ENCODE results near the gene CDK2.

Gene CDK2

DNA sequence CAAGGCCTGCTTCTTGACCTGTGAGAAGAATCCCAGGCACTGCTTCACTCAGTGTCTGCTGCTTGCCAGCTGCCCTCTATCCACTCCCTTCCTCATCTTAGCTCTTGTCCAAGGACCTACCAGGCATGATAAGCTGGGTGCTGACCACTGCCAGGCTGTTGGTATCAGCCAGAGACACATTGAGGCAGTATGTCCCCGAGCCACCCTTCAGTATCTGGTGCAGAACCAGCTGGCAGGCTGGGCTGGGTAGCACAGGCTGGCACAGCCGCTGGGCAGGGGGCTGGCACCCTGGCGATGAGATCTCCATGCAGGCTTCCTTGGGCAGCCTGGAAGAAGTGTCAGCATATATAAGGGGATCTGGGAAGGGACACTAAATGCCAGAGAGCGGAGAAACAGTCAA is 11.3 kb upstream of the CDK2 start:
- peaks cover 39% of the 10 kb centered on the region for H3K36me3 Mint-ChIP-seq (ENCODE audit: insufficient read depth)
- DNase-seq (no peak), ATAC-seq (replicated peaks) (no peak)
- H3K4me1 Mint-ChIP-seq (ENCODE audit: low read depth in 2 of 2): peaks cover 8 to 10% of the 10 kb centered on the region in 2 donors
- H3K27ac Mint-ChIP-seq: peak overlapping the region; percentile 45 to 69
- H3K27me3 Mint-ChIP-seq: no peaks in the 10 kb centered on the region
- no peaks in the 10 kb centered on the region for H3K9me3 Mint-ChIP-seq
- no peak overlapping the region for H3K4me3 Mint-ChIP-seq

DNA sequence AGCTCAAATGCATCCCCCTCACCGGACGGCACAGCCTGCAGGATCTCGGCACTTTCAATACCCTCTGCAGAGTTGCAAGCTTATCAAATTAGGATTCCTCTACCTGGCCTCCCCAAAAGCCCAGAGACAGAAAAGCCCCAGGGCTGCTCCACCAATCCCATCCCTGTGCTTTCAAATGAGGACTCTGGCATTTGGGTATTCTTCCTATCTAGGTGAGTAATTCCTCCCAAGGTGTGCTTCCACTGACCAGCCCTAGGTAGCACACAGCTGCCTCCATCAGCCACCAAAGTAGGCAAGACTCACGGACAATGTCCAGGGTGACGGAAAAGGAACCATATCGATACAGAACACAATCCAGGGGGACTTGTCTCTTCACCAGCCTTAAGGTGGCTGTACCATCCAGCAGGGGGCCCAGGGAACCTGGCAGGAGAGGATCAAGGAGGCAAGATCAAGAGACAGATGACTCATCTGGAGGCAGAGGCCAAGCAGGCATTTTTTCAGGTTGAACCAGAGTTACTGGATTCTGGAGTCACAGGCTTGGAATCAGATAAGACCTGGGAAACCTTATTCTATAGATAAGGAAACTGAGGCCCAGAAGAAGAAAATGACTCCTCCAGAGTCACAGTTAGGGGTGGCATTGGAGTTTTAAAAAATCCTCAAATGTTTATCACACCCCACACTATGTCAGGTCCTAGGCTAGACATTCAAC is 10.7 kb upstream of the CDK2 start:
- peaks cover 39% of the 10 kb centered on the region for H3K36me3 Mint-ChIP-seq (ENCODE audit: insufficient read depth)
- peaks cover 8 to 10% of the 10 kb centered on the region in 2 donors for H3K4me1 Mint-ChIP-seq (ENCODE audit: low read depth in 2 of 2)
- H3K9me3 Mint-ChIP-seq: no peaks in the 10 kb centered on the region
- no peaks in the 10 kb centered on the region for H3K27me3 Mint-ChIP-seq
- DNase-seq (no peak), ATAC-seq (replicated peaks) (peak; percentile 64)
- peak overlapping the region; percentile 45 to 69 for H3K27ac Mint-ChIP-seq
- no peak overlapping the region for H3K4me3 Mint-ChIP-seq

DNA sequence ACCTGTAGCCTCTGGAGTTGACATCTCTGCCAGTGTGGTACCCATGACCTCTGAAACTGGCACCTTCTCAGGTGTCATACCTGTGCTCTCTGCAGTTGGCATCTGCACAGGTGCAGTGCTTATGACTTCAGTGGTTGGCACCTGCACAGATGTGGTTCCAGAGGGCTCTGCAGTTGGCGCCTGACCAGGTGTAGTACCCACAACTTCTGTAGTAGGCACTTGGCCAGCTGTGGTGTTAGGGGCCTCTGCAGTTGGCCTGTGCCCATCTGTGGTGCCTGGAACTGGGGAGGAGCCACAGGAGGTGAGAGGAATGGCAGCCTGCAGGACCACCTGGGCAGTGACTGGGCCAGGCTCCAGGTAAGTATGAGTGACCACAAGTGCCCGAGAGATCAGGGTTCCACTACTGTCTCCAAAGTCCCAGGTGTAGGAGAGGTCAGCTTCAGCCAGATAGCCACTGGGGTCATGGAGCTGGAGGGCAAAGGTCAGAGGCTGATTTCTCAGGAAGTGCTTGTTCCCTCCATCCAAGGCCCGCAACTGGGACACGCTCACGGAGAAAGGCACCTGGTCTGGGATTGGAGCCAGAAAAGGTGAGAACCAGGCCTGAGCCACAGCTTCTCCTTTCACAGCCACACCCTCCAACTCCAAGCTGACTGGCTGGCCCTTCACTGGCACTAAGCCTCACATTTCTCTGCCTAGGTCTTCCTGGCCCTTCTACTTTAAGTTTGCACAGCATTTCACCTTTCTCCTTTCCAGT is 9.3 kb upstream of the CDK2 start:
- Mint-ChIP-seq H3K4me1 (ENCODE audit: low read depth in 2 of 2) (peaks cover 8 to 10% of the 10 kb centered on the region in 2 donors), H3K36me3 (ENCODE audit: insufficient read depth) (peaks cover 27% of the 10 kb centered on the region), H3K27me3 (no peaks in the 10 kb centered on the region), H3K4me3 (no peak overlapping the region), H3K9me3 (no peaks in the 10 kb centered on the region), H3K27ac (peak overlapping the region; percentile 7 to 82)
- ATAC-seq (replicated peaks) (no peak), DNase-seq (no peak)

DNA sequence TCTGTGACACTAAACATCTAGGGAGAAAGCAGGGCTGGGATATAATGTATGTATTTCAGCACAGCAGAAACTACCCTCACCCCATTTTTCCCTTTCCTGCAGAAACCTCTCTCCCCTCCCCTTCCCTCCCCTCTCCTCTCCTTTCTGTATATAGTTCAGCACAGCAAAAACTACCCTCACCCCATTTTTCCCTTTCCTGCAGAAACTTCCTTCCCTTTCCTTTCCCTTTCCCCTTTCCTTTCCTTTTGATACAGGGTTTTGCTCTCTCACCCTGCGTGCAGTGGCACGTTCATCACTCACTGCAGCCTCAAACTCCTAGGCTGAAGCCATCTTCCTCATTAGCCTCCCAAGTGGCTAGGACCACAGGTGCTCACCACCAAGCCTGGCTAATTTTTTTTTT is 2.9 kb upstream of the CDK2 start:
- no peak overlapping the region for H3K27ac Mint-ChIP-seq
- no peak overlapping the region for H3K4me3 Mint-ChIP-seq
- ATAC-seq (replicated peaks): no peak
- no peaks in the 10 kb centered on the region for H3K36me3 Mint-ChIP-seq (ENCODE audit: insufficient read depth)
- H3K27me3 Mint-ChIP-seq: no peaks in the 10 kb centered on the region
- peaks cover 27 to 28% of the 10 kb centered on the region in 2 donors for H3K4me1 Mint-ChIP-seq (ENCODE audit: low read depth in 2 of 2)
- DNase-seq: no peak
- no peaks in the 10 kb centered on the region for H3K9me3 Mint-ChIP-seq

DNA sequence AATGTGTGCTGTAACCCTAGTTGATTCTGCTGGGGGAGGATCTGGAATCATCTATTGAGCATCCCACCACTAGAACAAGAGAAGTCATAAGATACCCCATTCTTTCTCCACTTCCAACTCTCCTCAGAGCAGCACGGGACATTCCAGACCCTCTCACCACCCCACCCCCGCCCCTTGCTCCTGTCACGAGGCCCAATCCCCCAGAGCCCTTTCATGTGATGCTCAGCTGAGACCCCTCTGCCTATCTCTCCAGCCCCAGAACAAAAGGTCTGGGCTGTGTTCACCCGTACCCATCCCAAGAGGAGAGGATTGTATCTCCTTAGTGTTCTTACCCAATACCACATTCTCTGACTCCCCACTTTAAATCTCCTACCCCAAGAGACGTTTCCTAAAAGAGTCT is 1.4 kb upstream of the CDK2 start:
- DNase-seq (no peak), ATAC-seq (replicated peaks) (no peak)
- Mint-ChIP-seq H3K27me3 (no peaks in the 10 kb centered on the region), H3K36me3 (ENCODE audit: insufficient read depth) (no peaks in the 10 kb centered on the region), H3K4me1 (ENCODE audit: low read depth in 2 of 2) (peaks cover 27 to 28% of the 10 kb centered on the region in 2 donors), H3K9me3 (no peaks in the 10 kb centered on the region), H3K27ac (peak overlapping the region; percentile 92 to 95), H3K4me3 (peak overlapping the region; percentile 97 to 98)

DNA sequence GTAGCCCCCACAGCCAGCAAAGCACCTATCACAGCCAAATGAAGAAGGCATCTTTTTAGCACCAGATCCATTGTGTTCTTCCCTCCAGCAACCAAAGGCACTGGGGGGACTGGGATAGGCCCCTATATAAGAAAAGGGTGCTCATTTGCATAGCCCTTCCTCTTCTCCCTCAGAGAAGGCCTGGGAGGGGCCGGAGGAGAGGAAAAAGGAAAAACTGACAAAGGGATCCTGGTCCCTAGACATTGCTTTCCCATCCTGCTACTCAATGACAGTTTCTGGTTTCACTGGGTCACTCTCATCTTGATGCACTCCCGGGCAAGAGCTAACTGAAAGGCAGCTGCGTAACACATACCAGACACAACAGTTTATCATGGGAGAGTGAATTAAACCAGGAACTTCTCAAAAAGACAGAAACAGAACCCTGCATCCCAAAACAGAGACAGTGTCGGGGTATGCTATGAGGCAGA is 656 bp upstream of the CDK2 start, which contains the start of gene PMEL:
TSS of gene PMEL (minus strand) at position 102 of the 467 bp plus-strand sequence. CDS start at position 71, 31 bp downstream.
- H3K27me3 Mint-ChIP-seq: no peaks in the 10 kb centered on the region
- no peaks in the 10 kb centered on the region for H3K36me3 Mint-ChIP-seq (ENCODE audit: insufficient read depth)
- H3K4me1 Mint-ChIP-seq (ENCODE audit: low read depth in 2 of 2): peaks cover 27 to 28% of the 10 kb centered on the region in 2 donors
- no peaks in the 10 kb centered on the region for H3K9me3 Mint-ChIP-seq
- DNase-seq (no peak), ATAC-seq (replicated peaks) (no peak)
- peak within 1 kb of the TSS; percentile 97 to 98 for H3K4me3 Mint-ChIP-seq
- peak within 1 kb of the TSS; percentile 92 to 95 for H3K27ac Mint-ChIP-seq

DNA sequence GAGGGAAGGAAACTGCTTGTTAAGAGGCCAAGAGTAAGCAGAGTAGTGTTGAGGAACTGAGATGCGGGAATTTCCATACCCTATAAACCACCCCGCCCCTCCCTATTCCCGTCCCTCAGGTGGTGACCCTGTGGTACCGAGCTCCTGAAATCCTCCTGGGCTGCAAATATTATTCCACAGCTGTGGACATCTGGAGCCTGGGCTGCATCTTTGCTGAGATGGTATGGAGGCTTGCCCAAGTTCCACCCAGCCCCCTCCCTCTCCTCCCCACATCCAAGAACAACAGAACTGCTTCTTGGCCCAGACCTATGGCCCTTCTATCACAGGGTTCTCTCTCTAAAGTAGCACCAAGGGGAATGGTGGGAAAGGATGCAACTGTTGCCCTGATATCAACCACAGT is 2.7 kb downstream of the CDK2 start:
- no peak for DNase-seq
- H3K9me3 Mint-ChIP-seq: no peaks in the 10 kb centered on the region
- no peak overlapping the region for H3K4me3 Mint-ChIP-seq
- H3K4me1 Mint-ChIP-seq (ENCODE audit: low read depth in 2 of 2): peaks cover 27 to 28% of the 10 kb centered on the region in 2 donors
- no peaks in the 10 kb centered on the region for H3K27me3 Mint-ChIP-seq
- H3K36me3 Mint-ChIP-seq (ENCODE audit: insufficient read depth): peaks cover 2% of the 10 kb centered on the region
- ATAC-seq (replicated peaks): no peak
- H3K27ac Mint-ChIP-seq: no peak overlapping the region

DNA sequence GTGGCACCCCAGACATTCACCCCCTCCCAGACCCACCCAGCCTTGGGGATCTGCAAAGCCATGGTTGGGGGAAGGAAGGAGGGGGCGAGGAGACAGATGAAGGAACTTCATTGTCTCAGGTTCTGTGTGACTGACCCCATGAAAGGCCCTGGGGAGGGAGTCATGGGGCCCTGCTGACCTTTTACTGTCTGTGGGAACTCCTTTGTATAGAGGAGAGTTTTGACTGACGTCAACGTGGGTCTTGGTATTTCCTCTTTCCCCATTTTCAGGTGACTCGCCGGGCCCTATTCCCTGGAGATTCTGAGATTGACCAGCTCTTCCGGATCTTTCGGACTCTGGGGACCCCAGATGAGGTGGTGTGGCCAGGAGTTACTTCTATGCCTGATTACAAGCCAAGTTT is 4.1 kb downstream of the CDK2 start:
- Mint-ChIP-seq H3K36me3 (ENCODE audit: insufficient read depth) (peaks cover 2% of the 10 kb centered on the region), H3K27me3 (no peaks in the 10 kb centered on the region), H3K4me3 (no peak overlapping the region), H3K4me1 (ENCODE audit: low read depth in 2 of 2) (peaks cover 23 to 29% of the 10 kb centered on the region in 2 donors), H3K9me3 (no peaks in the 10 kb centered on the region), H3K27ac (no peak overlapping the region)
- no peak for ATAC-seq (replicated peaks)
- no peak for DNase-seq

DNA sequence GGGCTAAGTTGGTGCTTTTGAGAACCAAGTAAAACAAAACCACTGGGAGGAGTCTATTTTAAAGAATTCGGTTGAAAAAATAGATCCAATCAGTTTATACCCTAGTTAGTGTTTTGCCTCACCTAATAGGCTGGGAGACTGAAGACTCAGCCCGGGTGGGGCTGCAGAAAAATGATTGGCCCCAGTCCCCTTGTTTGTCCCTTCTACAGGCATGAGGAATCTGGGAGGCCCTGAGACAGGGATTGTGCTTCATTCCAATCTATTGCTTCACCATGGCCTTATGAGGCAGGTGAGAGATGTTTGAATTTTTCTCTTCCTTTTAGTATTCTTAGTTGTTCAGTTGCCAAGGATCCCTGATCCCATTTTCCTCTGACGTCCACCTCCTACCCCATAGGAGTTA is 5.4 kb downstream of the CDK2 start:
- no peak for ATAC-seq (replicated peaks)

DNA sequence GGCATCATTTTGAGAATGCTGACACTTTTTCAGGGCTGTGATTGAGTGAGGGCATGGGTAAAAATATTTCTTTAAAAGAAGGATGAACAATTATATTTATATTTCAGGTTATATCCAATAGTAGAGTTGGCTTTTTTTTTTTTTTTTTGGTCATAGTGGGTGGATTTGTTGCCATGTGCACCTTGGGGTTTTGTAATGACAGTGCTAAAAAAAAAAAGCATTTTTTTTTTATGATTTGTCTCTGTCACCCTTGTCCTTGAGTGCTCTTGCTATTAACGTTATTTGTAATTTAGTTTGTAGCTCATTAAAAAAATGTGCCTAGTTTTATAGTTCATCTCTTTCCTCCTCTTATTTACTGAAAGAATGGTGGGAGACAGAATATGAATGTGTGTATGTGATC is 5.8 kb downstream of the CDK2 start:
- H3K36me3 Mint-ChIP-seq (ENCODE audit: insufficient read depth): peaks cover 5% of the 10 kb centered on the region
- no peak overlapping the region for H3K27ac Mint-ChIP-seq
- peaks cover 17 to 18% of the 10 kb centered on the region in 2 donors for H3K4me1 Mint-ChIP-seq (ENCODE audit: low read depth in 2 of 2)
- H3K27me3 Mint-ChIP-seq: no peaks in the 10 kb centered on the region
- no peak for DNase-seq
- ATAC-seq (replicated peaks): no peak
- no peak overlapping the region for H3K4me3 Mint-ChIP-seq
- no peaks in the 10 kb centered on the region for H3K9me3 Mint-ChIP-seq

More for the DNA sequence above, 5.4 kb downstream of the CDK2 start:
- Mint-ChIP-seq H3K4me1 (ENCODE audit: low read depth in 2 of 2) (peaks cover 19 to 20% of the 10 kb centered on the region in 2 donors), H3K27ac (no peak overlapping the region), H3K36me3 (ENCODE audit: insufficient read depth) (peaks cover 5% of the 10 kb centered on the region), H3K9me3 (no peaks in the 10 kb centered on the region), H3K4me3 (no peak overlapping the region), H3K27me3 (no peaks in the 10 kb centered on the region)
- no peak for DNase-seq

DNA sequence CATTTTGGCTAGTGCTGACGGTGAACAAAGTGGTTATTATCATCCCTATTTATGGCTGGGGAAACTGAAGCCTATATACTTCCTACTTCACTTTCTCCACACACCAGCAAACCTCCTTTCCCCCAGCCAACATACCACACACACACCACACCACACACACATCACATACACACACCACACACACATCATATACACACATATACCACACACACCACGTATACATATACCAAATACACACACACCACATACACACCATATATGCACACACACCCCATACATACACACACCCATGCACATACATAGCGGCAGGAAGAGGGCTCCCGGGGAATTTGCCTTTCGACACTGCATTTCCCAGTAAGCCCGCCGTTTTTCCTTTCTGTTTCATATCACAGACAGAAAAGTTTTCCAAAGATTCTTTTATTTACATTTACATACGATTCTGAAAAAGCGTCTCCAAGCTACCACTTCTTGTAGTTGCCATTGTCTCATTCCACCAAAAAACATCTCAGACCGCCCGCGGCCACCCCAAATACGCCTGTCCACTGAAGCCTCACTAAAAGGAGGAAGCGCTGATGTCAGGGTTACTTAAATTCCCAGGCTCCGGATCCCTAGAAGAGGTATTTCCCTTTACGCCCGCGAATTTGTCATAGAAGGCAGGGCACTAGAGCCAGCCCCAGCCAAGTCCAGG is 6.4 kb downstream of the CDK2 start:
- ATAC-seq (replicated peaks) (no peak), DNase-seq (no peak)
- H3K4me3 Mint-ChIP-seq: no peak overlapping the region
- no peak overlapping the region for H3K27ac Mint-ChIP-seq
- peaks cover 5% of the 10 kb centered on the region for H3K36me3 Mint-ChIP-seq (ENCODE audit: insufficient read depth)
- H3K9me3 Mint-ChIP-seq: no peaks in the 10 kb centered on the region
- H3K4me1 Mint-ChIP-seq (ENCODE audit: low read depth in 2 of 2): peaks cover 15% of the 10 kb centered on the region in 2 donors
- no peaks in the 10 kb centered on the region for H3K27me3 Mint-ChIP-seq

DNA sequence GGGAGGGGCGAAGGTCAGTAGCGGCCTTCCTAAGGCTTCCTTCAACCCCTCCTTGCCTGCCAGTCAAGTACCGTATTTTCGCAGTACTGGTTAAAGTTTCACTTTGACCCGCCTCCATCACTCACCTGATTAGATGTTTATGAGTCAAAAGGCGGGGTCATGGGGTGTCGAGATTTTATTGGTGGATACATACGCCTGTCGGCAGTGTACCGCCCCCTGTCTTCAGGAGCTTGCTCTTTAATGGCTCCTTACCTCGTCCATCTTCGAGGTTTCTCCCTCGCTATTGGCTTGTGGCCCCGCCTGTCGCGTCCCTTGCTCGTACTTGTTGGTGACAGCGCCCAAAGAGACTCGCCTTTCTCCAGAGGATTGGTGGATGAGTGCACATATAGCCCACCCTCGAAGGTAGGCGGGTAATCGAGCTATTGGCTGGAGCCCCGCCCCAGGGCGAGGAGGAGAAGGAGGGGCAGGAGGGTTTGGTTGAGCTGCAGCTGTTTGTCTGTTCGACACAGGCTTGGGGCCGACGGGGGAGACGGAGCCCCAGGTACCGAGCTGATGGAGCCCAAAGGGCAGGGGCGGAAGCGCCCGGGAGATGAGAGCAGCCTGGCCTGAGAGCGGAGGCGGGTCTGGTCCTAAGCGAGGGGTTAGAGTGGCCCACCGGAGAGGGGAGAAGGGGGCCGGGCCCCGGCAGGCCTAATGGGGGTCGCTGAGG is 7.1 kb downstream of the CDK2 start, which contains the start of gene RAB5B:
TSS of gene RAB5B (plus strand) at position 480 of the 709 bp plus-strand sequence. CDS start 12,883 bp downstream, outside the sequence.
- no peak within 1 kb of the TSS for H3K4me3 Mint-ChIP-seq
- peak; percentile 88 for ATAC-seq (replicated peaks)
- H3K36me3 Mint-ChIP-seq (ENCODE audit: insufficient read depth): peaks cover 5% of the 10 kb centered on the region
- H3K27me3 Mint-ChIP-seq: no peaks in the 10 kb centered on the region
- H3K4me1 Mint-ChIP-seq (ENCODE audit: low read depth in 2 of 2): peaks cover 16 to 18% of the 10 kb centered on the region in 2 donors
- DNase-seq: peak; percentile 95 to 97 (median 96)
- no peaks in the 10 kb centered on the region for H3K9me3 Mint-ChIP-seq
- no peak within 1 kb of the TSS for H3K27ac Mint-ChIP-seq

DNA sequence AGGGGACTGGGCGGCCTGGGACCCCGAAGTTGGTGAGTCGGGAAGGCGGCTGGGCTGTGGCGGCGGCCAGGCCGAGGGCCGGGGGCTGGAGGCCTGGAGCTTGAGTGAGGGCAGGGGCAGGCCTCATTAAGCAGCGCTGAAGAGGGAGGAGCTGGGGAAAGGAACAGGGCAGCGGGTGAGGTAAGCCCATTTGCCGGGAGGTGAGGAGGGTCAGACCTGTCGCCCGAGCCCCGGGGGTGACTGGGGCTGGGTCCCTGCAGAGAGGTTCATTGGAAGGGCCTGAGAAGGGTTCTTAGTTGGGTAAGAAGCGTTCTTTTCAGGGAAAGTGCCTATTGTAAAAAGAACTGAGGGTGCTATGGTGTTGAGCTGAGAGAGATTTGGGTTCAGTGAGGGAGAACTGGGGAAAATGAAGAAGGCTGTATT is 7.7 kb downstream of the CDK2 start:
- Mint-ChIP-seq H3K9me3 (no peaks in the 10 kb centered on the region), H3K27ac (no peak overlapping the region), H3K4me1 (ENCODE audit: low read depth in 2 of 2) (peaks cover 19 to 23% of the 10 kb centered on the region in 2 donors), H3K27me3 (no peaks in the 10 kb centered on the region), H3K4me3 (no peak overlapping the region), H3K36me3 (ENCODE audit: insufficient read depth) (peaks cover 5% of the 10 kb centered on the region)
- ATAC-seq (replicated peaks) (no peak), DNase-seq (peak in 1 of 3 experiments; percentile 31)
